Gastroesophageal sphincter (tissue), 4 donors: Measurements from ENCODE around the gene CDH13. TPM values are rescaled to one million over a fixed set of nuclear protein-coding genes. Genes with fewer than 3 reads are reported as not detected.

Source experiments
- ATAC-seq: fragments of 150-250 bp; one replicate; pipeline ENCODE4 v1.9.1; 2016; ENCODE audit warnings: mild to moderate bottlenecking, moderate library complexity
- H3K27ac ChIP-seq, 4 donors: fragments of 200-600 bp; sonication (generic) in 3 of 4; 1 replicate in 3 of 4; 2 replicates in 1 of 4; pipeline ENCODE4 v1.5.1; 2016 to 2019
- H3K27me3 ChIP-seq: fragments of 200-600 bp; sonication (generic); one replicate; pipeline ENCODE4 v1.5.1; 2019
- H3K36me3 ChIP-seq, 2 donors: fragments of 200-600 bp; sonication (generic); one replicate each; pipeline ENCODE4 v1.5.1; 2019; ENCODE audit warnings: control low read depth in 1 of 2
- H3K4me1 ChIP-seq, 3 donors: fragments of 200-600 bp; sonication (generic); 1 replicate in 2 of 3; 2 replicates in 1 of 3; pipeline ENCODE4 v1.5.1; 2016 to 2019; ENCODE audit warnings: control low read depth in 2 of 3
- H3K4me3 ChIP-seq, 2 donors: fragments of 200-600 bp; sonication (generic); one replicate each; pipeline ENCODE4 v1.5.1; 2019; ENCODE audit warnings: mild to moderate bottlenecking in 1 of 2, moderate library complexity in 1 of 2
- H3K9me3 ChIP-seq, 3 donors: fragments of 200-600 bp; sonication (generic); one replicate each; pipeline ENCODE4 v1.5.1; 2017 to 2019; ENCODE audit warnings: control low read depth in 2 of 3
- EP300 ChIP-seq: sonication (generic); formaldehyde crosslinking; IDR thresholded peaks from one replicate; pipeline ENCODE4 v1.6.1; 2017; ENCODE audit warnings: antibody characterized with exemption, mild to moderate bottlenecking
- POLR2A ChIP-seq, 2 donors: fragments of 450-650 bp; IDR thresholded peaks; one replicate each; pipeline ENCODE4 v1.6.1; 2017; ENCODE audit warnings: antibody characterized with exemption in 2 of 2, mild to moderate bottlenecking in 2 of 2, moderate library complexity in 1 of 2
- POLR2AphosphoS5 ChIP-seq: sonication (generic); formaldehyde crosslinking; IDR thresholded peaks from one replicate; pipeline ENCODE4 v1.6.1; 2017; ENCODE audit warnings: antibody characterized with exemption
- WGBS, 2 donors: methylation state at CpG; one replicate each; pipeline ENCODE4 v1.1.5; 2018; ENCODE audit warnings: low coverage in 1 of 2; 5-methylcytosine and 5-hydroxymethylcytosine counted together
- total RNA-seq, 4 donors: library from RNA; depleted of rRNA; stranded (reverse); fragments of >200 nt; gene quantifications; one replicate each; pipeline ENCODE4 v1.1.0, GENCODE V29; 2016
- TF ChIP-seq, protein P1 (sequence below), 4 experiments: fragments of 200-600 bp in 2 of 4; fragments of 450-650 bp in 2 of 4; sonication (generic) in 1 of 4; IDR thresholded peaks; one replicate each; pipeline ENCODE4 v1.5.1; 2017 to 2019; ENCODE audit warnings: antibody characterized with exemption in 4 of 4, mild to moderate bottlenecking in 2 of 4, moderate library complexity in 2 of 4

The CDH13 gene
- total RNA-seq, 4 donors from 2014 or later, result 4.2 to 22.3 (median 11.4) TPM

- no peaks in the 10 kb centered on the region for H3K9me3 ChIP-seq
- peak overlapping the region in 1 of 4 donors; percentile 89 for H3K27ac ChIP-seq
- peaks cover 0 to 53% (median 11%) of the 10 kb centered on the region in 3 donors for H3K4me1 ChIP-seq
- H3K36me3 ChIP-seq, result peaks cover 0 to 6% of the 10 kb centered on the region in 2 donors
- no peaks in the 10 kb centered on the region for H3K27me3 ChIP-seq
- 86 to 87% methylated on average over 6 of the region's 6 CpGs for WGBS, 2 donors
- TF ChIP-seq POLR2AphosphoS5, result no peak
- no peak for TF ChIP-seq EP300
- H3K4me3 ChIP-seq, result no peak overlapping the region
- ATAC-seq, result no peak
Measured at GRCh38 chr16:83806731-83807130, 1180.0 kb downstream of the CDH13 start.

DNA sequence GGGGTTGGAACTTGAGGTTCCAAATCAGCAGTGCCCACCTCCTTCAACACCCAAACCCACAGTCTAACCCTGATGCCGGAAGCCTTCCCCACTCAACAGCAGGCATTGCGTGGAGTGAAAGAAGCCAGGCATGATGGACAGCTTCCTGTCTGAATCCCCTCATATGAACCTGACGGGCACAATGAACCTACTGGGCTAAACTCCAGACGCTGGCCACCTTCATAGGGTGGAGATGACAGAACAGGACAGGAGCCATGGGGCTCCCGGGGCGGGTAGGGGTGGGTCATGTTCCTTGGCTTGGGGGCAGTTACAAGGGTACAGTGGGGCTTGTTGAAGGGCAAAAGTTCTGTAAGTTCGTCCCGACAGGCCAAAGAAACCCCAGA, 1180.5 kb downstream of the CDH13 start:
- ATAC-seq, result no peak
- H3K4me3 ChIP-seq, result peak overlapping the region in 1 of 2 donors; percentile 82
- H3K36me3 ChIP-seq, result peaks cover 0 to 8% of the 10 kb centered on the region in 2 donors
- WGBS, 2 donors, result 67 to 80% methylated on average over 1 of the region's 8 CpGs
- TF ChIP-seq, protein P1, sequence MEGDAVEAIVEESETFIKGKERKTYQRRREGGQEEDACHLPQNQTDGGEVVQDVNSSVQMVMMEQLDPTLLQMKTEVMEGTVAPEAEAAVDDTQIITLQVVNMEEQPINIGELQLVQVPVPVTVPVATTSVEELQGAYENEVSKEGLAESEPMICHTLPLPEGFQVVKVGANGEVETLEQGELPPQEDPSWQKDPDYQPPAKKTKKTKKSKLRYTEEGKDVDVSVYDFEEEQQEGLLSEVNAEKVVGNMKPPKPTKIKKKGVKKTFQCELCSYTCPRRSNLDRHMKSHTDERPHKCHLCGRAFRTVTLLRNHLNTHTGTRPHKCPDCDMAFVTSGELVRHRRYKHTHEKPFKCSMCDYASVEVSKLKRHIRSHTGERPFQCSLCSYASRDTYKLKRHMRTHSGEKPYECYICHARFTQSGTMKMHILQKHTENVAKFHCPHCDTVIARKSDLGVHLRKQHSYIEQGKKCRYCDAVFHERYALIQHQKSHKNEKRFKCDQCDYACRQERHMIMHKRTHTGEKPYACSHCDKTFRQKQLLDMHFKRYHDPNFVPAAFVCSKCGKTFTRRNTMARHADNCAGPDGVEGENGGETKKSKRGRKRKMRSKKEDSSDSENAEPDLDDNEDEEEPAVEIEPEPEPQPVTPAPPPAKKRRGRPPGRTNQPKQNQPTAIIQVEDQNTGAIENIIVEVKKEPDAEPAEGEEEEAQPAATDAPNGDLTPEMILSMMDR (IDR thresholded peaks at IDR 0.05), result no peak
- TF ChIP-seq EP300 (no peak), POLR2AphosphoS5 (no peak), POLR2A (IDR thresholded peaks at IDR 0.05) (no peak)
- H3K27me3 ChIP-seq, result no peaks in the 10 kb centered on the region
- H3K27ac ChIP-seq, result peak overlapping the region in 3 of 4 donors; percentile 78 to 89 (median 86)
- no peaks in the 10 kb centered on the region for H3K9me3 ChIP-seq
- H3K4me1 ChIP-seq, result peaks cover 0 to 53% (median 11%) of the 10 kb centered on the region in 3 donors

DNA sequence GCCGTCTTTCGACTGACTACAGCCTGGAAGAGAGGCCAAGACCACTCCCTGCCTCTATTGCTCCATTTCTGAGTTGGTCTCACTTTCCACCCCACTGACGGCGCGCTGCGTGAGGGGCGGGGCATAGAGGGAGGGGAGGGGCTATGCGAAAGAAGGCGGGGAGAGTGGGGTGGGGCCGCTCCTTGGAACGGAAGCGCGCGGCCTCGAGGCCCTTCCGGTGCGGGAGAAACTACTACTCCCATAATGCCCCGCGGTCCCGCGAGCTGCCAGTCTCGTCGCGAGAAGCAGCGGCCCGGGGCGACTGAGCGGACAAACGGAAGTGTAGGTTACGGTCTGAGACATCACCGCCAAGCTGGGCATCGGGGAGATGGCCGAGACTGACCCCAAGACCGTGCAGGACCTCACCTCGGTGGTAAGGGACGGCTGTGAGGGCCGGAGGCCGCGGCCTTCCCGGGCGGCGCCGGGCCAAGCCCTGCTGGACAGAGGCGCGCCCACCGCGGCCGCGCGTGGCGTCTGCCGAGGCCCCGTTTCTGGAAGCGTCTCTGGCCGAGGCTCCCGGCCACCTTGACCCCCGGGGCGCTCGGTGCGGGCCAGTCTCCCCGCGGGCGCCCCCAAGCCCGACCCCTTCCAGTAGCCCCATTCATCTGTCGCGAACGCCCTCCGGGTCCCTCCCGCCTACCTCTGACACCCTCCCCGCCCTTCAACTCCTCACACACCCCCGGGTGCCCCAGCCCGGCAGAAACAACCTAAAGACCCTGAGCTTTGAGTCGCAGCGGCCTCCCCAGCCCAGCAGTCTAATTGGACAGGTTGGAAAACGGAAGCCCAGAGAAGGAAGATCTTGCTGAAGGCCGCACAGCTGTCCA, 1181.2 kb downstream of the CDH13 start, which contains the start of gene HSBP1:
Gene HSBP1 (plus strand): TSS at position 269 of the 863 bp plus-strand sequence. CDS start 99 bp downstream, at position 368.
- ATAC-seq, result peak; percentile 97
- H3K36me3 ChIP-seq, result peaks cover 0 to 14% of the 10 kb centered on the region in 2 donors
- no CpG with 5 or more reads among the region's 76 CpGs for WGBS, 2 donors

GRCh38 chr16:83808573-83809014, 1181.8 kb downstream of the CDH13 start:
- H3K9me3 ChIP-seq, result no peaks in the 10 kb centered on the region
- WGBS, 2 donors, result 4 to 19% methylated on average over 5 of the region's 11 CpGs
- H3K27ac ChIP-seq, result peak overlapping the region; percentile 44 to 89 (median 82)
- no peaks in the 10 kb centered on the region for H3K27me3 ChIP-seq
- no peak for ATAC-seq
- peaks cover 0 to 58% (median 14%) of the 10 kb centered on the region in 3 donors for H3K4me1 ChIP-seq
- H3K36me3 ChIP-seq, result peaks cover 0 to 20% of the 10 kb centered on the region in 2 donors
- no peak for TF ChIP-seq POLR2A (IDR thresholded peaks at IDR 0.05)
- TF ChIP-seq EP300, result no peak
- TF ChIP-seq POLR2AphosphoS5, result no peak
- TF ChIP-seq, protein P1 (IDR thresholded peaks at IDR 0.05), result no peak
- H3K4me3 ChIP-seq, result peak overlapping the region; percentile 82 to 85

More for the DNA sequence above, 1181.2 kb downstream of the CDH13 start, which contains the start of gene HSBP1:
- TF ChIP-seq POLR2AphosphoS5 (peak; percentile 83), POLR2A (IDR thresholded peaks at IDR 0.05) (peak; percentile 49 to 56), EP300 (no peak)
- TF ChIP-seq, protein P1 (IDR thresholded peaks at IDR 0.05), result peak in 3 of 4 experiments; percentile 16 to 44 (median 17)
- H3K27me3 ChIP-seq, result no peaks in the 10 kb centered on the region
- peak within 1 kb of the TSS; percentile 44 to 89 (median 82) for H3K27ac ChIP-seq
- H3K9me3 ChIP-seq, result no peaks in the 10 kb centered on the region
- peaks cover 0 to 54% (median 11%) of the 10 kb centered on the region in 3 donors for H3K4me1 ChIP-seq
- peak within 1 kb of the TSS; percentile 82 to 85 for H3K4me3 ChIP-seq

DNA sequence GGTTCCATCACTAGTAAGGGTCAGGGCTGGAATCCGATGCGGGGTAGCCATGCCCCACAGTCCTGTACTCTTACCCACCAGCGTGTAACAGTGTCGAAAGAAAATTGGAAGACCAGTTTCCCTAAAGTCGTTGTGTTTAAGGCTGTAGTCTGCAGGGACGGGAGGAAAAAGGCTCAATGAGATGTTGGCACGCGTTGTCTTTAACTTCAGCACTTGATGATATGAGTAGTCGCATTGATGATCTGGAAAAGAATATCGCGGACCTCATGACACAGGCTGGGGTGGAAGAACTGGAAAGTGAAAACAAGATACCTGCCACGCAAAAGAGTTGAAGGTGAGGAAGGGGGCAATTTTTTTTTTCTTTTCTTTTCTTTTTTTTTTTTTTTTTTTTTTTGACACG, 1182.3 kb downstream of the CDH13 start:
- 78 to 82% methylated on average over 12 to 13 of the region's 13 CpGs for WGBS, 2 donors
- H3K27ac ChIP-seq, result peak overlapping the region in 2 of 4 donors; percentile 86 to 89
- H3K27me3 ChIP-seq, result no peaks in the 10 kb centered on the region
- no peaks in the 10 kb centered on the region for H3K9me3 ChIP-seq
- no peak for ATAC-seq
- no peak for TF ChIP-seq POLR2A (IDR thresholded peaks at IDR 0.05)
- no peak for TF ChIP-seq POLR2AphosphoS5
- TF ChIP-seq, protein P1 (IDR thresholded peaks at IDR 0.05), result no peak
- TF ChIP-seq EP300, result no peak
- peaks cover 0 to 20% of the 10 kb centered on the region in 2 donors for H3K36me3 ChIP-seq
- peaks cover 0 to 63% (median 14%) of the 10 kb centered on the region in 3 donors for H3K4me1 ChIP-seq
- peak overlapping the region; percentile 82 to 85 for H3K4me3 ChIP-seq
